H9 (cell line): ENCODE results near the gene CD72. TPM values are rescaled to one million over a fixed set of nuclear protein-coding genes. Genes with fewer than 3 reads are reported as not detected.

ENCODE experiments used
- DNase-seq: peaks from one replicate; pipeline ENCODE4 v3.0.0-alpha.2; 2017
- H2AFZ ChIP-seq: one replicate; pipeline ENCODE4 v1.6.1; 2013; ENCODE audit warnings: mild to moderate bottlenecking, low read length, control low read depth, moderate library complexity
- H2AK5ac ChIP-seq: 2 replicates; pipeline ENCODE4 v1.6.1; 2013; ENCODE audit warnings: low read length, control low read depth, mixed read lengths; ENCODE audit not compliant: insufficient read length
- H2BK120ac ChIP-seq: one replicate; pipeline ENCODE4 v1.6.1; 2013; ENCODE audit warnings: low read depth, mild to moderate bottlenecking, low read length, control low read depth, inconsistent platforms; ENCODE audit not compliant: poor library complexity, severe bottlenecking
- H2BK12ac ChIP-seq: 2 replicates; pipeline ENCODE4 v1.6.1; 2013; ENCODE audit warnings: low read length, control low read depth, mixed read lengths, low read depth; ENCODE audit not compliant: insufficient read length
- H2BK15ac ChIP-seq: 2 replicates; pipeline ENCODE4 v1.6.1; 2013; ENCODE audit warnings: low read depth, low read length, control low read depth
- H2BK20ac ChIP-seq: one replicate; pipeline ENCODE4 v1.6.1; 2013; ENCODE audit warnings: low read depth, mild to moderate bottlenecking, low read length, control low read depth, inconsistent platforms; ENCODE audit not compliant: poor library complexity, severe bottlenecking
- H2BK5ac ChIP-seq: 2 replicates; pipeline ENCODE4 v1.6.1; 2013; ENCODE audit warnings: low read length, control low read depth, mixed read lengths; ENCODE audit not compliant: insufficient read length
- H3K14ac ChIP-seq: 2 replicates; pipeline ENCODE4 v1.6.1; 2013; ENCODE audit warnings: low read length, control low read depth; ENCODE audit not compliant: insufficient read depth
- H3K18ac ChIP-seq: 2 replicates; pipeline ENCODE4 v1.6.1; 2013; ENCODE audit warnings: low read depth, mild to moderate bottlenecking, mixed read lengths, low read length, control low read depth; ENCODE audit not compliant: insufficient read length
- H3K23ac ChIP-seq: 2 replicates; pipeline ENCODE4 v1.6.1; 2013; ENCODE audit warnings: low read length, control low read depth, mixed read lengths, low read depth; ENCODE audit not compliant: insufficient read length
- H3K23me2 ChIP-seq: 2 replicates; pipeline ENCODE4 v1.6.1; 2013; ENCODE audit warnings: low read depth, mild to moderate bottlenecking, mixed read lengths, low read length, control low read depth; ENCODE audit not compliant: insufficient read length, poor library complexity, severe bottlenecking
- H3K27ac ChIP-seq: 2 replicates; pipeline ENCODE4 v1.5.1; 2013; ENCODE audit warnings: low read length, control low read depth, mixed read lengths, low read depth; ENCODE audit not compliant: insufficient read length
- H3K27me3 ChIP-seq: 2 replicates; pipeline ENCODE4 v1.6.1; 2013; ENCODE audit warnings: low read length, control low read depth, inconsistent platforms; ENCODE audit not compliant: insufficient read depth
- H3K4ac ChIP-seq: 2 replicates; pipeline ENCODE4 v1.6.1; 2013; ENCODE audit warnings: low read depth, mild to moderate bottlenecking, control low read depth, inconsistent platforms, low read length, moderate library complexity
- H3K4me1 ChIP-seq: 2 replicates; pipeline ENCODE4 v1.6.1; 2013; ENCODE audit warnings: low read length, control low read depth, inconsistent platforms; ENCODE audit not compliant: insufficient read depth
- H3K4me2 ChIP-seq: 2 replicates; pipeline ENCODE4 v1.6.1; 2013; ENCODE audit warnings: low read length, control low read depth, mixed read lengths; ENCODE audit not compliant: insufficient read length, insufficient read depth
- H3K56ac ChIP-seq: 2 replicates; pipeline ENCODE4 v1.6.1; 2013; ENCODE audit warnings: low read depth, mild to moderate bottlenecking, mixed read lengths, low read length, control low read depth; ENCODE audit not compliant: insufficient read length
- H3K79me1 ChIP-seq: 2 replicates; pipeline ENCODE4 v1.6.1; 2013; ENCODE audit warnings: low read depth, mild to moderate bottlenecking, moderate library complexity, low read length, control low read depth, inconsistent platforms; ENCODE audit not compliant: insufficient read depth, poor library complexity, severe bottlenecking
- H3K79me2 ChIP-seq: 2 replicates; pipeline ENCODE4 v1.6.1; 2013; ENCODE audit warnings: low read length, control low read depth, inconsistent platforms; ENCODE audit not compliant: insufficient read depth
- H3K9ac ChIP-seq: 2 replicates; pipeline ENCODE4 v1.6.1; 2013; ENCODE audit warnings: low read length, control low read depth, mixed read lengths; ENCODE audit not compliant: insufficient read length; ENCODE audit errors: extremely low read depth
- H3K9me3 ChIP-seq: one replicate; pipeline ENCODE4 v1.6.1; 2013; ENCODE audit warnings: low read depth, low read length, inconsistent platforms; ENCODE audit not compliant: control insufficient read depth
- H3T11ph ChIP-seq: one replicate; pipeline ENCODE4 v1.6.1; 2013; ENCODE audit warnings: mild to moderate bottlenecking, low read length, control low read depth, inconsistent platforms
- H4K20me1 ChIP-seq: one replicate; pipeline ENCODE4 v1.6.1; 2013; ENCODE audit not compliant: control insufficient read depth, insufficient read length, insufficient read depth
- H4K5ac ChIP-seq: 2 replicates; pipeline ENCODE4 v1.6.1; 2013; ENCODE audit warnings: low read depth, mild to moderate bottlenecking, mixed read lengths, low read length, control low read depth; ENCODE audit not compliant: insufficient read length
- H4K8ac ChIP-seq: replicated peaks from 2 replicates; pipeline ENCODE4 v1.6.1; 2013; ENCODE audit warnings: low read length, control low read depth, mixed read lengths, low read depth; ENCODE audit not compliant: insufficient read length
- H4K91ac ChIP-seq: 2 replicates; pipeline ENCODE4 v1.6.1; 2013; ENCODE audit warnings: low read depth, mild to moderate bottlenecking, moderate library complexity, mixed read lengths, low read length, control low read depth; ENCODE audit not compliant: insufficient read length
- H3K27ac Mint-ChIP-seq, 3 experiments: 2 replicates in 2 of 3; 3 replicates in 1 of 3; pipeline ENCODE4 v1.8.0; 2020 to 2021; ENCODE audit warnings: mixed read lengths in 3 of 3, mild to moderate bottlenecking in 1 of 3, moderate library complexity in 1 of 3
- H3K27me3 Mint-ChIP-seq: 2 replicates; pipeline ENCODE4 v1.8.0; 2021; ENCODE audit warnings: low read depth, mild to moderate bottlenecking, moderate library complexity, mixed read lengths
- H3K36me3 Mint-ChIP-seq, 3 experiments: 2 replicates in 2 of 3; 3 replicates in 1 of 3; pipeline ENCODE4 v1.8.0; 2020 to 2021; ENCODE audit warnings: low read depth in 3 of 3, mixed read lengths in 3 of 3; ENCODE audit not compliant: insufficient read depth in 1 of 3
- H3K4me1 Mint-ChIP-seq, 2 experiments: 2 replicates each; pipeline ENCODE4 v1.8.0; 2020; ENCODE audit warnings: mixed read lengths in 2 of 2
- H3K4me3 Mint-ChIP-seq, 2 experiments: 2 replicates in 1 of 2; 3 replicates in 1 of 2; pipeline ENCODE4 v1.8.0; 2020 to 2021; ENCODE audit warnings: mild to moderate bottlenecking in 2 of 2, mixed read lengths in 2 of 2, moderate library complexity in 1 of 2
- H3K9me3 Mint-ChIP-seq, 2 experiments: 2 replicates in 1 of 2; 3 replicates in 1 of 2; pipeline ENCODE4 v1.8.0; 2020; ENCODE audit warnings: mild to moderate bottlenecking in 2 of 2, mixed read lengths in 2 of 2, moderate library complexity in 1 of 2
- WGBS: extraction: QIAGEN DNeasy Blood & Tissue Kit; methylation state at CpG from one replicate; pipeline ENCODE4 v1.1.7; 2013; ENCODE audit warnings: missing lambda C conversion rate, low lambda C conversion rate, mixed read lengths; ENCODE audit not compliant: insufficient read length; ENCODE audit errors: extremely low coverage; 5-methylcytosine and 5-hydroxymethylcytosine counted together
- total RNA-seq: library from RNA; stranded (reverse); gene quantifications from 2 replicates; pipeline ENCODE4 v1.2.1, GENCODE V29; 2021
- TF ChIP-seq, protein P1 (sequence below): fragments of 200-600 bp; sonication (generic); conservative IDR thresholded peaks from 3 replicates; pipeline ENCODE4 v1.8.0; 2021; ENCODE audit warnings: antibody characterized with exemption, mild to moderate bottlenecking

CD72 gene
- total RNA-seq, 1 experiment from 2014 or later: 3.9 TPM

DNA sequence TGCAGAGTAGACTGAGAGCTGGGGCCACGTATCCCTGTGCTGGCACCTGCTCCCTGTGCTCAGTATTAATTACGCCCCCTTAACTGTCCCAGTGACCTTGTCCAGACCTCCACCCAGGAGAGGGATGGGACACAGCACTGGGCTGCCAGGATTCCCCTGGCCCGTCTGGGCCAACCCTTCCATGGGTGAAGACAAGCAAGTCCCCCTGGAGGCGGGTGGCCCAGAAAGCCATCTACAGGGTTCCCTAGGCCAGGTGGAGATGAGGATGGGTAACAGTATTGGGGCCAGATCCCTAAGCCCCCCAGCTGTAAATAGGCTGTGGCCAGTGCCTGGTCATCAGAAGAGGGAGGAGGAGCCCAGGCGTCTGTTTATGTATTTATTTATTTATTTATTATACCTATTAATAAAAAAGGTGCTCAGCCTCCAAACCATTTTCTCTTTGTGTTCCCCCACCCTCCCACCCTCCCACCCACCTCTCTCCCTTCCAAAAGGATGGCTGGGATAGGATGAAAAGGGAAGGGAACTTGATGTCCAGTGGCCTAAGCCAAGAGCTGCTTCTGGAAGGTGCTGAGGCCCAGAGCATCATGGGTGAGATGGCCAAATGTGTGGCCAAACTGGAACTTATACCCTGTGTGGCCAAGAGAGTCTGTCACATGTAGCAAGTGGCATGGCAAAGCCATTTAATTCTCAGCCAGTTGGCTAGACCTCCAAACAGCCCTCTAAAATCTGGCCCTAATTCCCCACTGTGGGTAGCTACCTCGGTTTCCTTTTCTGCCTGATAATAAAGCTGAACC, 56.5 kb downstream of the CD72 start:
- Histone ChIP-seq H3K4me1 (no peaks in the 10 kb centered on the region), H3K23me2 (no peaks in the 10 kb centered on the region), H3K14ac (no peak overlapping the region), H3K9me3 (no peaks in the 10 kb centered on the region), H2BK120ac (no peak overlapping the region), H4K20me1 (no peaks in the 10 kb centered on the region), H3K79me1 (no peaks in the 10 kb centered on the region), H2AFZ (no peak overlapping the region), H4K5ac (no peak overlapping the region), H2AK5ac (no peak overlapping the region), H2BK12ac (no peak overlapping the region), H3K23ac (no peak overlapping the region), H3K27me3 (no peaks in the 10 kb centered on the region), H3K56ac (no peak overlapping the region), H2BK5ac (no peak overlapping the region), H3K18ac (no peak overlapping the region), H3K4me2 (no peak overlapping the region), H4K8ac (no peak overlapping the region), H3K27ac (no peak overlapping the region), H4K91ac (no peak overlapping the region), H3T11ph (no peak overlapping the region), H3K79me2 (no peaks in the 10 kb centered on the region), H2BK15ac (no peak overlapping the region), H2BK20ac (no peak overlapping the region), H3K9ac (no peak overlapping the region), H3K4ac (no peak overlapping the region)
- H3K27ac Mint-ChIP-seq: 0 out of 7 replicates have a peak overlapping the region, but pooled peaks of 1 of the 3 experiments have one; percentile 49
- TF ChIP-seq, protein P1, sequence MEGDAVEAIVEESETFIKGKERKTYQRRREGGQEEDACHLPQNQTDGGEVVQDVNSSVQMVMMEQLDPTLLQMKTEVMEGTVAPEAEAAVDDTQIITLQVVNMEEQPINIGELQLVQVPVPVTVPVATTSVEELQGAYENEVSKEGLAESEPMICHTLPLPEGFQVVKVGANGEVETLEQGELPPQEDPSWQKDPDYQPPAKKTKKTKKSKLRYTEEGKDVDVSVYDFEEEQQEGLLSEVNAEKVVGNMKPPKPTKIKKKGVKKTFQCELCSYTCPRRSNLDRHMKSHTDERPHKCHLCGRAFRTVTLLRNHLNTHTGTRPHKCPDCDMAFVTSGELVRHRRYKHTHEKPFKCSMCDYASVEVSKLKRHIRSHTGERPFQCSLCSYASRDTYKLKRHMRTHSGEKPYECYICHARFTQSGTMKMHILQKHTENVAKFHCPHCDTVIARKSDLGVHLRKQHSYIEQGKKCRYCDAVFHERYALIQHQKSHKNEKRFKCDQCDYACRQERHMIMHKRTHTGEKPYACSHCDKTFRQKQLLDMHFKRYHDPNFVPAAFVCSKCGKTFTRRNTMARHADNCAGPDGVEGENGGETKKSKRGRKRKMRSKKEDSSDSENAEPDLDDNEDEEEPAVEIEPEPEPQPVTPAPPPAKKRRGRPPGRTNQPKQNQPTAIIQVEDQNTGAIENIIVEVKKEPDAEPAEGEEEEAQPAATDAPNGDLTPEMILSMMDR: no peak
- no peaks in the 10 kb centered on the region for H3K27me3 Mint-ChIP-seq
- no peak for DNase-seq
- H3K4me3 Mint-ChIP-seq: no peak overlapping the region
- H3K36me3 Mint-ChIP-seq: peaks cover 0 to 5% (median 0%) of the 10 kb centered on the region in 3 experiments; a peak in 3 of 7 replicates
- H3K9me3 Mint-ChIP-seq: no peaks in the 10 kb centered on the region
- H3K4me1 Mint-ChIP-seq: peaks cover 8 to 16% of the 10 kb centered on the region in 2 experiments
- no CpG with 5 or more reads among the region's 6 CpGs for WGBS
